ENCODE measurements around the gene UIMC1.
"Not testable (repeated sequence)": the region's sequence is repeated elsewhere in the genome, so short reads cannot be mapped to it uniquely, and the experiment has no call there.

UIMC1 gene

GRCh38 chr5:177006265-177006972 lies at the start of gene UIMC1:
TSS of gene UIMC1 (minus strand) at chr5:177006779. CDS start at chr5:176982615, 24,164 bp downstream.
- peak; percentile 96 for DNase-seq (ENCODE audit: low spot score)

DNA sequence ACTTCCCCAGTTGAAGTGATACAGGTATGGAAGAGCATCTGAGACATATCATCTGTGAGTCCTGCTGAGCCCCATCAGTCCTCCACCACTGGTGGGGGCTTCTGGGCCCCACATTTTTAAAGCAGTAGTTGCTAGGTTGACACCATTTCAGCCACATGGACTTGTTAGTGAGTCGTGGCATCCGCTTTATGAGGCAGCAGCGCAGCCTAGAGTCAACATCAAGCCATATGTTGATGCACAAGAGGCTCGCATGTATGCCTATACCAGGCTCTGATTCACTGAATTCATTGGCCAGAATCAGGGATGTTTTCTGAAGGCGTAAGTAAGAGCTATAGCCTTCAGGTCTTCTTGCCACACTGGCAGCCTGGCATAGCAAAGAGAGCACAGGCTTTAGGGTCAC lies 42.7 kb upstream of the UIMC1 start:
- DNase-seq (ENCODE audit: low spot score) = no peak

DNA sequence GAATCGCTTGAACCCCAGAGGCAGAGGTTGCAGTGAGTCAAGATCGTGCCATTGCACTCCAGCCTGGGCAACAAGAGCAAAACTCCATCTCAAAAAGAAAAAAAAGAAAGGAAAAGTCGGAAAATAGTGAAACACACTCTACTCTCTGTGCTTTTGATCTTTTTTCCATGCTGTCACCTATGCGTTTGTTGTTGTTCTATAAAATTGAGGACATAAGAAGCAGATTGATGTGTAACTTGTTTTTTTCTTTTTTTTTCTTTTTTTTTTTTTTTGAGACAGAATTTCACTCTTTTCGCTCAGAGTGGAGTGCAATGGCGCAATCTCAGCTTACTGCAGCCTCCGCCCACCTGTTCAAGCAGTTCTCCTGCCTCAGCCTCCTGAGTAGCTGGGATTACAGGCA lies 42.0 kb upstream of the UIMC1 start:
- DNase-seq (ENCODE audit: low spot score) = not testable (repeated sequence)

GRCh38 chr5:177045631-177046030 lies 39.1 kb upstream of the UIMC1 start:
- DNase-seq (ENCODE audit: low spot score) = no peak

DNA sequence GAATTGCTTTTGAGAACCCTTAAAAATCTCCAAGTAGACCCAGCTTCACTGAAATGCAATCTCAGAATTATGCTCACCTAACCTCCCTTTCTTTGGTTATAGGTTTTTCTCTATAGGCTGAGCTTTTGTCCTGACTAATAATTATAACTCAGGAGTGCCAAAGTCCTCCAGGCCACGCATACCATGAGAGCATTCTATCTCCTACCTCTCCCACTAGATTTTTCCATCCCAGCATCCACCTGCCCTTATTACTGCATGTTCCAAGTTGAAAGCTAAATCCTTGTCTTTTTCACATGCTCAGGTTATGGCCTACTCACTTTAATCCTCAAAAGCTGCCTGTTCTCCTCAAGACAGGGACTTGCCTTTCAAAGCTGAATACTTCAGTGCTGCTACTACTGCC lies 38.1 kb upstream of the UIMC1 start:
- no peak for DNase-seq (ENCODE audit: low spot score)

DNA sequence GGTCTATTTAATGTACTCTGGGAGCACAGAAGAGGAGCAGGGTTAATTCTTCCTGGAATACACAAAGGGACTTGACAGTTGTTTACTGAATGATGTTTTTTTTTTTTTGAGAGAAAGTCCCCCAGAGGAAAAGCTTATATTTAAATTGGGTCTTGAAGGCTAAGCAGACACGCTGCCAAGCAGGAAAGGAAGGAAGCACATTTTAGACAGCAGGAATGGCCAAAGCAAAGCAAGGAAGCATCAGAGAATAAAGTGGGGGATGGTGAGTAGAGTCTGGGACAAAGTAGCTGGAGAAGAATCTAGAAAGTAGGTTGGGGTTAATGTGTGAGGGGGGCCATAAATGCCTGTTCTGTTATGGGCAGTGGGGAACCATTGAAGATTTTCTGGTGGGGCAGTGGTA lies 37.4 kb upstream of the UIMC1 start:
- no peak for DNase-seq (ENCODE audit: low spot score)

GRCh38 chr5:177043114-177043513 lies 36.5 kb upstream of the UIMC1 start:
- DNase-seq (ENCODE audit: low spot score) = no peak

DNA sequence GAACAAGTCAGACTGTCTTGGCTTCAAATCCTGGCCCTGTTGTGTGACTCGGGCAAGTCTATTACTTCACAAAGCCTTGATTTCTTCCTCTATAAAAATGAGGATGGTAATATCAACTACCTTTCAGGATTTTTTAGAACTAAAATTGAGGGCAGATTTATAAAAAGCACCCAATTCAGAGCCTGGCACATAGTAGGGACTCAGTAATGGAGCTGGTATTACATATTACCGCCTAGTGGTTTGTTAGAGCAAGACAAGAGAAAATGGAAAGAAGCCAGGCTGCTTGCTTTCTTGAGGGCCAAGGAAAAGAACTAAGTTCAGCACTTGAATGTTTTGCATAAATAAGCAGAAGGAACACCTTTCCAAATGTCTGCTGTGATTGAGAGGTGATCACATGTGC lies 35.4 kb upstream of the UIMC1 start:
- DNase-seq (ENCODE audit: low spot score) = no peak

- peak; percentile 61 for DNase-seq (ENCODE audit: low spot score)
Measured at GRCh38 chr5:177040814-177041420, 34.3 kb upstream of the UIMC1 start.

DNA sequence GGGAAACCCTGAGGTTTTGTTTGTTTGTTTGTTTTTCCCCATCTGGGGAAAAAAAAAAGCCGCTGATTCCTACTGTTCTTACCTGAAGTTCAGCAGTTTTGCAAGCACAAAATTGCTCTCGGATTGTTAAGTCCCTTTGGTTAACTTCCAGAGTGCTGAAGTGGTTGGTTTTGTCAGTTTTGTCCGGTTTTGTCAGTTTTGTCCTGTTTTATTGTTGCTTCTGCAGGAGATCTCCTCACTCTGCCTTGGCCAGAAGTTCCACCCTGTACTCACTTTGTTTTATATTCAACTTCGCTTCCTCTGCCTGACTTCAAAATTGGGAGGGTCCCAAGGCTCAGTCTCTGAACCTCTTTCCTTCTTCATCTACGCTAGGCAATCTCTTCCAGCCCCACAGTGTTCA lies 30.3 kb upstream of the UIMC1 start:
- no peak for DNase-seq (ENCODE audit: low spot score)

GRCh38 chr5:177036443-177036842 lies 29.9 kb upstream of the UIMC1 start:
- no peak for DNase-seq (ENCODE audit: low spot score)

DNA sequence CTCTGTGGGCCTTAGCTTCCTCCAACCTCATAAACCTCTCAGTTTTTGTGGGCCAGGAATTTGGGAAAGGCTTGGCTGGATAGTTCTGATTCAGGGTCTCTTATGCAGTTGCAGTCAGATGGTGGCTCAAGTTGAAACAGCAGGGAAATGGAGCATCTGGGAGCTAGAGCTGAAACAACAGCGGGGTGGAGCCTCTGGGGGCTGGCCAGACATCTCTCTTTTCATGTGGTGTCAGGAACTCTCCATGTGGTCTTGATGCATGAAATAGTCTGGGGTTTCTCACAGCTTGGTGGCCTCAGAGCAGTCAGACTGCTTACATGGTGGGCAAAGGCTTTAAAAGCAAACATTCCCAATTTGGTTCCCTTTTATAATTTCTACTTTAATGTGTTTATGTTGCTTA lies 29.4 kb upstream of the UIMC1 start:
- DNase-seq (ENCODE audit: low spot score) = peak; percentile 16

DNA sequence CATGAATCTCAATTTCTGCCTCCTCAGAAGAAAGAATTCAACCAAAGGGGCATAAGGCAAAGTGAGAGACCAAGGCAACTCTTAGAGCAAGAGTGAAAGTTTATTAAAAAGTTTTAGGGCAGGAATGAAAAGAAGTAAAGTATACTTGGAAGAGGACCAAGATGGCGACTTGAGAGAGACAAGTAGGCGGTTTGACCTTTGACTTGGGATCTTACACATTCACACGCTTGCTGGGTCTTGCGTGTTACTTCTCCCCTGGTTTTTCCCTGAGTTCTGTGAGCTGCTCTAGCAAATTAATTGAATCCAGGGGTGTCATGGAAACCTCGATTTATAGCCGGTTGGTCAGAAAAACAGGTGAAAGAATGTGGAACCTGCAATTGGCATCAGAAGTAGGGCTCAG lies 22.9 kb upstream of the UIMC1 start:
- DNase-seq (ENCODE audit: low spot score) = no peak

- no peak for DNase-seq (ENCODE audit: low spot score)
Measured at GRCh38 chr5:177027665-177028064, 21.1 kb upstream of the UIMC1 start.

GRCh38 chr5:177025101-177025601 lies 18.6 kb upstream of the UIMC1 start:
- DNase-seq (ENCODE audit: low spot score) = no peak

- DNase-seq (ENCODE audit: low spot score) = no peak
Measured at GRCh38 chr5:177024559-177024958, 18.0 kb upstream of the UIMC1 start.

GRCh38 chr5:177023303-177023664 lies 16.7 kb upstream of the UIMC1 start:
- no peak for DNase-seq (ENCODE audit: low spot score)

- DNase-seq (ENCODE audit: low spot score) = peak; percentile 97
Measured at GRCh38 chr5:177022386-177023302, 16.1 kb upstream of the UIMC1 start, which contains the start of gene ZNF346. TSS of gene ZNF346 (plus strand) at chr5:177022696. CDS start at chr5:177022739, 43 bp downstream.

DNA sequence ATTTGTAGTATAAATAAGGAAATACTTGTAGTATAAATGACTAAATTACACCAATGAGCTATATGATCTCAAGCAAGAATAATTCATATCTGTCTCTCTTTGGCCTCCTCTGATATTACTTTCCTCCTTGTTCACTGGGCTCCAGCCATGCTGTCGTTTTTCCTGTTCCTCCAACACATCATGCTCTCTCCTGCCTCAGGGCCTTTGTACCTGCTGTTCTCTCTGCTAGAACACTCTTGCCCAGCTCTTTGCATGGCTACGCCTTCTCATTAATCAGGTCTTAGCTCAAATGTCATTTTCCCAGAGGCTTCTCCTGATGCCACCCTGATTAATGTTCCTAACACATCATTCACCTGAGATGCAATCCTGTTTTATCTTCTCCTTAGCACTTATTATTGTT lies 13.5 kb upstream of the UIMC1 start:
- DNase-seq (ENCODE audit: low spot score) = no peak

DNA sequence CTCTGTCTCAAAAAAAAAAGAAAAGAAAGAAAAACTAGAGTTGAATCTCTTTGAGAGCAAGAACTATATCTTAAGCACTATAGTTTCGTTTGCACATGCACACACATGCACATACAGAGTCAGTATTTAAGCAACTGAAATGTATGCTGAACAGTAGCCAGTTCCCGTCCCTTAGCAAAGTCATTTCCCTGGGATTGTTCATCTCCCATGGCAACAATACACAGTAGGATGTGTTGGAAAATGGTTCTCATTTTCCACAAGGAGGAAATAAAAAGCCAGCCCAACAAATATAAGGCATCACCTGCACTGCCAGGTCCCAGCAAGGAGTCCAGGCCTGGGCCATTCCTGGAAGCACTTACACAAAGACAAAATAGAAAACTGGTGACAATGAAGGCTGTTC lies 11.8 kb upstream of the UIMC1 start:
- no peak for DNase-seq (ENCODE audit: low spot score)

GRCh38 chr5:177015156-177015555 lies 8.6 kb upstream of the UIMC1 start:
- no peak for DNase-seq (ENCODE audit: low spot score)

- DNase-seq (ENCODE audit: low spot score) = no peak
Measured at GRCh38 chr5:177010153-177010552, 3.6 kb upstream of the UIMC1 start.

- no peak for DNase-seq (ENCODE audit: low spot score)
Measured at GRCh38 chr5:177008716-177009115, 2.1 kb upstream of the UIMC1 start.

Measured in GM03348 (cell line).